ENCODE measurements around the gene ACLY.
A peak's percentile ranks its signal among the peaks of the same experiment; 100 is the strongest.

Gene ACLY

GRCh38 chr17:41962111-41962510 lies 43.4 kb upstream of the ACLY start:
- no peak overlapping the region for H3K4me3 ChIP-seq (ENCODE audit: insufficient read depth in 1 of 2, low read depth in 1 of 2, low read length in 2 of 2)
- no peak overlapping the region for H2BK5ac ChIP-seq (ENCODE audit: low read depth, low read length, poor library complexity, severe bottlenecking)
- H2BK15ac ChIP-seq (ENCODE audit: low read depth, poor library complexity, severe bottlenecking) = no peak overlapping the region
- 100% methylated on average over 1 of the region's 5 CpGs for WGBS
- H2BK12ac ChIP-seq (ENCODE audit: low read length in 2 of 2) = no peak overlapping the region
- H4K8ac ChIP-seq (ENCODE audit: low read length) = no peak overlapping the region
- no peak overlapping the region for H3K4ac ChIP-seq (ENCODE audit: low read depth in 1 of 2, low read length in 2 of 2)
- H3K4me1 ChIP-seq (ENCODE audit: control insufficient read depth, insufficient read depth, low read depth, low read length) = peaks cover 32% of the 10 kb centered on the region
- H3K9me3 ChIP-seq (ENCODE audit: control insufficient read depth, low read length) = no peaks in the 10 kb centered on the region
- no peak overlapping the region for H2BK120ac ChIP-seq (ENCODE audit: low read depth, low read length)
- H3K18ac ChIP-seq (ENCODE audit: low read depth in 1 of 2, low read length in 2 of 2) = no peak overlapping the region
- peaks cover 0 to 3% of the 10 kb centered on the region in 2 experiments for H3K27me3 ChIP-seq (ENCODE audit: control insufficient read depth in 1 of 2, insufficient read depth in 1 of 2, low read length in 2 of 2)
- no peak overlapping the region for H3K27ac ChIP-seq (ENCODE audit: low read length, poor library complexity, severe bottlenecking)
- DNase-seq = no peak
- H3K14ac ChIP-seq (ENCODE audit: low read length in 2 of 2) = no peak overlapping the region
- no peak overlapping the region for H3K23ac ChIP-seq (ENCODE audit: low read length in 2 of 2)
- no peaks in the 10 kb centered on the region for H3K79me1 ChIP-seq (replicated peaks; ENCODE audit: low read length, poor library complexity, severe bottlenecking)
- no peak overlapping the region for H3K4me2 ChIP-seq (ENCODE audit: low read length, poor library complexity, severe bottlenecking)
- no peak overlapping the region for H2AFZ ChIP-seq (ENCODE audit: low read depth, low read length)
- no peak overlapping the region for H3K9ac ChIP-seq (ENCODE audit: low read length)
- no peaks in the 10 kb centered on the region for H3K36me3 ChIP-seq (ENCODE audit: control insufficient read depth in 1 of 2, insufficient read depth in 2 of 2, low read depth in 1 of 2, low read length in 2 of 2)
- H4K91ac ChIP-seq (ENCODE audit: low read length) = no peak overlapping the region
- no peak overlapping the region for H2AK5ac ChIP-seq (ENCODE audit: low read length, severe bottlenecking)

DNA sequence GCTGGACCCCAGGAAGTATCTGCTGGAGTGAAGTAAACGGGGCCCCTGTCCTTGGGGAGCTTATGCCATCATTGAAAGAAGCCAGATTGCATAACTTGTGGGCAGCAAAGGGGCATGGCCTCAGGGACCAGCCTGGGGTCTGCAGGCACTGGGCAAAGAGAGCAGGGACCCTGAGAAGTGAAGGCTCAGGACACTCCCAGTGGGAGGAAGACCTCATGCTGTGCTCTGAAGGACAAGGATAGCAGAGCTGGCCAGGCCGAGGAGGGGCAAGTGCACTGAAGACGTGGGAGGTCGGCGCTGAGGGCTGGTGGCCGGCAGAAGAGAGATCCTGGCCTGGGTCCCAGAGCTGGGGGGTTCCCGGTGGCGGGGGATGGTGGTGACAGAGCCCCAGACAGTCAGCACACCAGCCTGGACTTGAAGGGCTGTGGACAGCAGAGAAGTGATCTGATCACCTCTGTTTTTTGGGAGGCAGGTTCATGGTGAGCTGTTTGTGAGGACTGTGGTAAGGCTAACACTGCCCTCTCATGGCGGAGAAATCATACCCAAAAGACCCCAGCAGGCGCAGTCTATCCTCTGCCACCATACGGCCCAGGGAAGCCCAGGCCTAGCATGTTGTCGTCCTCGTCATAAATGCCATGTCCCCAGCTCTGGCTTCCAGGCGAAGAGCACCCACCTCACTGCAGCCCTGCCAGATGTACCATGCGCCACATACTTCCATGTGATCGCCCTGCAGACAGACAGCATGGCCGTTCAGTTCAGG lies 40.8 kb upstream of the ACLY start:
- Histone ChIP-seq H3K27me3 (ENCODE audit: control insufficient read depth in 1 of 2, insufficient read depth in 1 of 2, low read length in 2 of 2) (peaks cover 0 to 3% of the 10 kb centered on the region in 2 experiments), H4K8ac (ENCODE audit: low read length) (peak overlapping the region; percentile 76), H3K4me1 (ENCODE audit: control insufficient read depth, insufficient read depth, low read depth, low read length) (peaks cover 30% of the 10 kb centered on the region), H4K91ac (ENCODE audit: low read length) (peak overlapping the region; percentile 62), H3K36me3 (ENCODE audit: control insufficient read depth in 1 of 2, insufficient read depth in 2 of 2, low read depth in 1 of 2, low read length in 2 of 2) (peaks cover 0 to 5% of the 10 kb centered on the region in 2 experiments), H2BK5ac (ENCODE audit: low read depth, low read length, poor library complexity, severe bottlenecking) (peak overlapping the region; percentile 69), H3K4ac (ENCODE audit: low read depth in 1 of 2, low read length in 2 of 2) (peak overlapping the region in 1 of 2 experiments; percentile 71), H3K14ac (ENCODE audit: low read length in 2 of 2) (no peak overlapping the region), H3K4me3 (ENCODE audit: insufficient read depth in 1 of 2, low read depth in 1 of 2, low read length in 2 of 2) (no peak overlapping the region), H3K18ac (ENCODE audit: low read depth in 1 of 2, low read length in 2 of 2) (peak overlapping the region in 1 of 2 experiments; percentile 82), H2BK120ac (ENCODE audit: low read depth, low read length) (no peak overlapping the region), H3K79me1 (replicated peaks; ENCODE audit: low read length, poor library complexity, severe bottlenecking) (no peaks in the 10 kb centered on the region), H3K27ac (ENCODE audit: low read length, poor library complexity, severe bottlenecking) (peak overlapping the region; percentile 58), H2BK15ac (ENCODE audit: low read depth, poor library complexity, severe bottlenecking) (no peak overlapping the region), H3K4me2 (ENCODE audit: low read length, poor library complexity, severe bottlenecking) (no peak overlapping the region), H2AFZ (ENCODE audit: low read depth, low read length) (peak overlapping the region; percentile 10), H3K23ac (ENCODE audit: low read length in 2 of 2) (no peak overlapping the region), H2AK5ac (ENCODE audit: low read length, severe bottlenecking) (peak overlapping the region; percentile 67), H3K9ac (ENCODE audit: low read length) (no peak overlapping the region), H3K9me3 (ENCODE audit: control insufficient read depth, low read length) (no peaks in the 10 kb centered on the region), H2BK12ac (ENCODE audit: low read length in 2 of 2) (peak overlapping the region; percentile 4 to 75)
- 42% methylated on average over 17 of the region's 17 CpGs for WGBS
- DNase-seq = peak; percentile 74

GRCh38 chr17:41959030-41959335 lies 40.2 kb upstream of the ACLY start:
- no peaks in the 10 kb centered on the region for H3K79me1 ChIP-seq (replicated peaks; ENCODE audit: low read length, poor library complexity, severe bottlenecking)
- H3K27ac ChIP-seq (ENCODE audit: low read length, poor library complexity, severe bottlenecking) = peak overlapping the region; percentile 58
- no peak overlapping the region for H3K23ac ChIP-seq (ENCODE audit: low read length in 2 of 2)
- peaks cover 0 to 5% of the 10 kb centered on the region in 2 experiments for H3K36me3 ChIP-seq (ENCODE audit: control insufficient read depth in 1 of 2, insufficient read depth in 2 of 2, low read depth in 1 of 2, low read length in 2 of 2)
- peak overlapping the region in 1 of 2 experiments; percentile 82 for H3K18ac ChIP-seq (ENCODE audit: low read depth in 1 of 2, low read length in 2 of 2)
- peaks cover 30% of the 10 kb centered on the region for H3K4me1 ChIP-seq (ENCODE audit: control insufficient read depth, insufficient read depth, low read depth, low read length)
- no peak overlapping the region for H3K14ac ChIP-seq (ENCODE audit: low read length in 2 of 2)
- 36% methylated on average over 2 of the region's 2 CpGs for WGBS
- no peak overlapping the region for H2BK15ac ChIP-seq (ENCODE audit: low read depth, poor library complexity, severe bottlenecking)
- H2AK5ac ChIP-seq (ENCODE audit: low read length, severe bottlenecking) = no peak overlapping the region
- H3K9ac ChIP-seq (ENCODE audit: low read length) = no peak overlapping the region
- peak overlapping the region in 1 of 2 experiments; percentile 4 for H2BK12ac ChIP-seq (ENCODE audit: low read length in 2 of 2)
- peaks cover 0 to 3% of the 10 kb centered on the region in 2 experiments for H3K27me3 ChIP-seq (ENCODE audit: control insufficient read depth in 1 of 2, insufficient read depth in 1 of 2, low read length in 2 of 2)
- H3K9me3 ChIP-seq (ENCODE audit: control insufficient read depth, low read length) = no peaks in the 10 kb centered on the region
- H2BK5ac ChIP-seq (ENCODE audit: low read depth, low read length, poor library complexity, severe bottlenecking) = no peak overlapping the region
- DNase-seq = no peak
- no peak overlapping the region for H3K4ac ChIP-seq (ENCODE audit: low read depth in 1 of 2, low read length in 2 of 2)
- H3K4me2 ChIP-seq (ENCODE audit: low read length, poor library complexity, severe bottlenecking) = no peak overlapping the region
- H2AFZ ChIP-seq (ENCODE audit: low read depth, low read length) = peak overlapping the region; percentile 10
- H4K91ac ChIP-seq (ENCODE audit: low read length) = no peak overlapping the region
- no peak overlapping the region for H3K4me3 ChIP-seq (ENCODE audit: insufficient read depth in 1 of 2, low read depth in 1 of 2, low read length in 2 of 2)
- H2BK120ac ChIP-seq (ENCODE audit: low read depth, low read length) = no peak overlapping the region
- no peak overlapping the region for H4K8ac ChIP-seq (ENCODE audit: low read length)

DNA sequence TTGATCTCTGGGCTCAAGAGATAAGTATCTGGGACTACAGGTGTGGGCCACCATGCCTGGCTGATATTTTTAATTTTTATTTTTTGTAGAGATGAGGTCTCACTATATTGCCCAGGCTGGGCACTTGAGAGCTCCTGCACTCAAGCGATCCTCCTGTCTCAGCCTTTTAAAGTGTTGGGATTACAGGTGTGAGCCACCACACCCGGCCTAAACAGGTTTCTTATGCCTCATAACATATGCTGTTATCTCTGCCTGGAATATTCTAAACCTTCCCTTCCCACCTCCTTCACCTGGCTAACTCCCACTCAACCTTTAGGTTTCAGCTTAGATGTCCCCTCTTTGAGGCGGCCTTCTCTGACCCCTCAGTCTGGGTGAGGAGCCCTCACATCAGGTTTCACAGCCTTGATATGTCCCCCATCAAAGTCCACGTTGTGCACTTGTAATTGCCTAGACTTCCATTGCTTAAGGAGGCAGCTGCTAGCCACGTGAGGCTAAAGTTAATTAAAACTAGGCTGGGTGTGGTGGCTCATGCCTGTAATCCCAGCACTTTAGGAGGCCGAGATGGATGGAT lies 39.2 kb upstream of the ACLY start:
- 90% methylated on average over 6 of the region's 6 CpGs for WGBS
- no peak for DNase-seq

More for the DNA sequence above, 39.2 kb upstream of the ACLY start:
- H3K4ac ChIP-seq (ENCODE audit: low read depth in 1 of 2, low read length in 2 of 2) = peak overlapping the region; percentile 19 to 38
- H3K9me3 ChIP-seq (ENCODE audit: control insufficient read depth, low read length) = no peaks in the 10 kb centered on the region
- H3K23ac ChIP-seq (ENCODE audit: low read length in 2 of 2) = no peak overlapping the region
- peak overlapping the region; percentile 91 for H2BK120ac ChIP-seq (ENCODE audit: low read depth, low read length)
- H4K91ac ChIP-seq (ENCODE audit: low read length) = peak overlapping the region; percentile 44
- peak overlapping the region in 1 of 2 experiments; percentile 26 for H3K18ac ChIP-seq (ENCODE audit: low read depth in 1 of 2, low read length in 2 of 2)
- H3K9ac ChIP-seq (ENCODE audit: low read length) = no peak overlapping the region
- H2BK12ac ChIP-seq (ENCODE audit: low read length in 2 of 2) = peak overlapping the region; percentile 59 to 79
- peak overlapping the region; percentile 88 for H2AK5ac ChIP-seq (ENCODE audit: low read length, severe bottlenecking)
- H2AFZ ChIP-seq (ENCODE audit: low read depth, low read length) = no peak overlapping the region
- H3K27ac ChIP-seq (ENCODE audit: low read length, poor library complexity, severe bottlenecking) = peak overlapping the region; percentile 24
- H3K14ac ChIP-seq (ENCODE audit: low read length in 2 of 2) = no peak overlapping the region
- peaks cover 30% of the 10 kb centered on the region for H3K4me1 ChIP-seq (ENCODE audit: control insufficient read depth, insufficient read depth, low read depth, low read length)
- no peak overlapping the region for H3K4me3 ChIP-seq (ENCODE audit: insufficient read depth in 1 of 2, low read depth in 1 of 2, low read length in 2 of 2)
- H4K8ac ChIP-seq (ENCODE audit: low read length) = peak overlapping the region; percentile 16
- H3K27me3 ChIP-seq (ENCODE audit: control insufficient read depth in 1 of 2, insufficient read depth in 1 of 2, low read length in 2 of 2) = peaks cover 0 to 3% of the 10 kb centered on the region in 2 experiments
- no peak overlapping the region for H3K4me2 ChIP-seq (ENCODE audit: low read length, poor library complexity, severe bottlenecking)
- no peaks in the 10 kb centered on the region for H3K79me1 ChIP-seq (replicated peaks; ENCODE audit: low read length, poor library complexity, severe bottlenecking)
- peaks cover 0 to 7% of the 10 kb centered on the region in 2 experiments for H3K36me3 ChIP-seq (ENCODE audit: control insufficient read depth in 1 of 2, insufficient read depth in 2 of 2, low read depth in 1 of 2, low read length in 2 of 2)
- no peak overlapping the region for H2BK5ac ChIP-seq (ENCODE audit: low read depth, low read length, poor library complexity, severe bottlenecking)
- H2BK15ac ChIP-seq (ENCODE audit: low read depth, poor library complexity, severe bottlenecking) = no peak overlapping the region
